HCT116 (cell line): ENCODE measurements around the gene SSH2. TPM values are rescaled to one million over a fixed set of nuclear protein-coding genes. Genes with fewer than 3 reads are reported as not detected.

Source experiments
- ATAC-seq: fragments of 200-7000 bp; cut with Tn5 transposase; 2 replicates; pipeline ENCODE4 v1.9.1; 2020; ENCODE audit warnings: mild to moderate bottlenecking, moderate library complexity
- BruUV-seq: library from RNA; stranded (reverse); fragments of 400-500 nt; replicated peaks from 2 replicates; lab custom pipeline; 2021; lab: Mats Ljungman, UMichigan
- CTCF ChIA-PET: fragments of 300-600 bp; sonication (Branson Sonifier 250); formaldehyde crosslinking; loops from one replicate; lab custom pipeline; 2021; ENCODE audit warnings: antibody characterized with exemption; lab: Charles Lee
- POLR2A ChIA-PET: fragments of 300-600, 350-600 bp; sonication (Branson Sonifier 250); formaldehyde crosslinking; loops from one replicate; lab custom pipeline; 2021; ENCODE audit warnings: antibody characterized with exemption; lab: Charles Lee
- RAD21 ChIA-PET, 2 experiments: fragments of 300-600 bp; sonication (Branson Sonifier 250); formaldehyde crosslinking; loops; one replicate each; lab custom pipeline; 2023; ENCODE audit warnings: low total read pairs in 2 of 2; ENCODE audit not compliant: uncharacterized antibody in 2 of 2, unreplicated experiment in 2 of 2, low non-redundant PET in 1 of 2; lab: Charles Lee
- DNase-seq: peaks from one replicate; pipeline ENCODE4 v3.0.0-alpha.2; 2010; ENCODE audit warnings: low read depth, low spot score
- H2AFZ ChIP-seq: fragments of 200-600 bp; shearing (Covaris generic), sonication (generic); 2 replicates; pipeline ENCODE4 v1.6.1; 2017; ENCODE audit warnings: low read depth, mixed run types, mixed read lengths, antibody characterized with exemption, low read length; ENCODE audit not compliant: poor library complexity, severe bottlenecking
- H3K27ac ChIP-seq: 2 replicates; pipeline ENCODE4 v1.5.1; 2012; ENCODE audit warnings: low read depth, low read length
- H3K27me3 ChIP-seq: fragments of 200-600 bp; sonication (generic); 2 replicates; pipeline ENCODE4 v1.6.1; 2016; ENCODE audit warnings: mixed run types, low read length, mixed read lengths; ENCODE audit not compliant: insufficient read depth
- H3K36me3 ChIP-seq, 2 experiments: fragments of 200-500 bp in 1 of 2; fragments of 200-600 bp in 1 of 2; sonication (Bioruptor generic) in 1 of 2; sonication (generic) in 1 of 2; 2 replicates each; pipeline versions ENCODE4 v1.5.1 to v1.6.1; 2014 to 2016; ENCODE audit warnings: low read length in 2 of 2, inconsistent platforms in 1 of 2, mixed read lengths in 1 of 2, mixed run types in 1 of 2; ENCODE audit not compliant: insufficient read depth in 2 of 2, control insufficient read depth in 1 of 2
- H3K4me1 ChIP-seq, 2 experiments: fragments of 200-600 bp in 1 of 2; sonication (generic) in 1 of 2; 2 replicates each; pipeline versions ENCODE4 v1.5.1 to v1.6.1; 2012 to 2017; ENCODE audit warnings: low read length in 2 of 2, inconsistent platforms in 1 of 2, mild to moderate bottlenecking in 1 of 2, mixed read lengths in 1 of 2, mixed run types in 1 of 2, moderate library complexity in 1 of 2; ENCODE audit not compliant: insufficient read depth in 2 of 2, control insufficient read depth in 1 of 2
- H3K4me2 ChIP-seq: fragments of 200-600 bp; sonication (generic); 2 replicates; pipeline ENCODE4 v1.6.1; 2017; ENCODE audit warnings: mixed run types, low read length, mixed read lengths
- H3K4me3 ChIP-seq, 2 experiments: fragments of 200-600 bp in 1 of 2; sonication (generic) in 1 of 2; replicated peaks in 1 of 2; 2 replicates each; pipeline ENCODE4 v1.5.1; 2011 to 2016; ENCODE audit warnings: low read length in 2 of 2, control low read depth in 1 of 2, low read depth in 1 of 2, mild to moderate bottlenecking in 1 of 2, mixed read lengths in 1 of 2, mixed run types in 1 of 2
- H3K79me2 ChIP-seq: fragments of 200-600 bp; sonication (generic); 2 replicates; pipeline ENCODE4 v1.6.1; 2017; ENCODE audit warnings: mild to moderate bottlenecking, mixed run types, low read length, moderate library complexity, mixed read lengths; ENCODE audit not compliant: insufficient read depth
- H3K9ac ChIP-seq: fragments of 200-600 bp; sonication (generic); 2 replicates; pipeline ENCODE4 v1.6.1; 2016; ENCODE audit warnings: low read length, mixed read lengths
- H3K9me2 ChIP-seq: fragments of 200-600 bp; sonication (generic), shearing (Covaris generic); 2 replicates; pipeline ENCODE4 v1.6.1; 2017; ENCODE audit warnings: mixed run types, mild to moderate bottlenecking, moderate library complexity; ENCODE audit not compliant: insufficient read depth
- H3K9me3 ChIP-seq, 2 experiments: fragments of 200-500 bp in 1 of 2; fragments of 200-600 bp in 1 of 2; sonication (Bioruptor generic) in 1 of 2; sonication (generic) in 1 of 2; 2 replicates each; pipeline ENCODE4 v1.6.1; 2014 to 2017; ENCODE audit warnings: low read length in 2 of 2, mixed read lengths in 2 of 2, inconsistent platforms in 1 of 2, low read depth in 1 of 2, mild to moderate bottlenecking in 1 of 2, mixed run types in 1 of 2, moderate library complexity in 1 of 2; ENCODE audit not compliant: control insufficient read depth in 1 of 2, insufficient read depth in 1 of 2
- H4K20me1 ChIP-seq: fragments of 200-600 bp; sonication (generic), shearing (Covaris generic); 2 replicates; pipeline ENCODE4 v1.6.1; 2017; ENCODE audit warnings: mixed run types, mild to moderate bottlenecking, moderate library complexity; ENCODE audit not compliant: insufficient read depth
- ELF1 ChIP-seq: IDR thresholded peaks from 2 replicates; pipeline ENCODE4 v1.6.1; 2012; ENCODE audit warnings: low read depth, borderline replicate concordance
- EZH2phosphoT487 ChIP-seq: fragments of 200-600 bp; IDR thresholded peaks from 2 replicates; pipeline ENCODE4 v1.6.1; 2018; ENCODE audit warnings: antibody characterized with exemption, borderline replicate concordance
- JUND ChIP-seq: IDR thresholded peaks from 2 replicates; pipeline ENCODE4 v1.6.1; 2012
- MAX ChIP-seq: IDR thresholded peaks from 2 replicates; pipeline ENCODE4 v1.6.1; 2012
- POLR2AphosphoS5 ChIP-seq: IDR thresholded peaks from 2 replicates; pipeline ENCODE4 v1.6.1; 2011; ENCODE audit warnings: mild to moderate bottlenecking, low read depth, low read length, moderate library complexity
- SP1 ChIP-seq: IDR thresholded peaks from 2 replicates; pipeline ENCODE4 v1.6.1; 2012; ENCODE audit warnings: low read depth
- ZBTB33 ChIP-seq: IDR thresholded peaks from 2 replicates; pipeline ENCODE4 v1.6.1; 2011; ENCODE audit warnings: mild to moderate bottlenecking, low read length, moderate library complexity; ENCODE audit not compliant: insufficient replicate concordance; ENCODE audit errors: extremely low read depth
- intact Hi-C: fragments of 100-400 bp; cut with micrococcal nuclease; formaldehyde crosslinking; loops from 2 replicates; pipeline ENCODE4 v1.10.0; 2022
- total RNA-seq: library from RNA; stranded (reverse); gene quantifications from one replicate; pipeline ENCODE4 v1.2.1, GENCODE V29; 2021; ENCODE audit not compliant: unreplicated experiment

The SSH2 gene
- total RNA-seq, 1 experiment from 2014 or later: 17.0 TPM

GRCh38 chr17:29914819-29915537 is 15.1 kb downstream of the SSH2 start:
- no peak for ATAC-seq
- H3K36me3 ChIP-seq: no peaks in the 10 kb centered on the region
- no peaks in the 10 kb centered on the region for H3K9me3 ChIP-seq
- no TSS peak for BruUV-seq
- ChIA-PET CTCF (interaction anchor here (1.0 kb wide), 1 partner anchor 323 kb away, joined by 3 read pairs; no protein-coding TSS in a partner anchor), POLR2A (no interaction called here), RAD21 (interaction anchor here in 1 of 2 experiments (0.7 kb wide), 1 partner anchor 298 kb away, joined by 3 read pairs; no protein-coding TSS in a partner anchor)
- peaks cover 7 to 12% of the 10 kb centered on the region in 2 experiments; a peak in 3 of 4 replicates for H3K4me1 ChIP-seq
- TF ChIP-seq ZBTB33 (no peak), MAX (no peak), POLR2AphosphoS5 (no peak), ELF1 (no peak), SP1 (no peak), EZH2phosphoT487 (no peak), JUND (no peak)
- no peaks in the 10 kb centered on the region for H4K20me1 ChIP-seq
- peaks cover 5% of the 10 kb centered on the region for H3K79me2 ChIP-seq
- H3K27me3 ChIP-seq: no peaks in the 10 kb centered on the region
- no peak overlapping the region for H3K4me3 ChIP-seq
- intact Hi-C loops: no loop called here
- H3K4me2 ChIP-seq: no peak overlapping the region
- H2AFZ ChIP-seq: no peak overlapping the region
- no peak overlapping the region for H3K9ac ChIP-seq
- no peak overlapping the region for H3K27ac ChIP-seq
- no peak for DNase-seq
- H3K9me2 ChIP-seq: no peaks in the 10 kb centered on the region
